ENCODE measurements around the gene DDX5. TPM values are rescaled to one million over a fixed set of nuclear protein-coding genes. Genes with fewer than 3 reads are reported as not detected.

DDX5 gene
- total RNA-seq, 1 experiment from 2014 or later, result 411 TPM

- DNase-seq (ENCODE audit: low read depth, low spot score), result no peak
- H3K36me3 ChIP-seq (ENCODE audit: control insufficient read depth, insufficient read depth, low read length), result no peaks in the 10 kb centered on the region
- TF ChIP-seq POLR2AphosphoS5 (IDR thresholded peaks at IDR 0.05; ENCODE audit: low read depth, low read length) (no peak), SIN3A (IDR thresholded peaks at IDR 0.05; ENCODE audit: borderline replicate concordance, insufficient read depth, low read depth, low read length) (no peak), TCF7L2 (IDR thresholded peaks at IDR 0.05; ENCODE audit: low read depth, low read length) (no peak)
- TF ChIP-seq, protein P1, sequence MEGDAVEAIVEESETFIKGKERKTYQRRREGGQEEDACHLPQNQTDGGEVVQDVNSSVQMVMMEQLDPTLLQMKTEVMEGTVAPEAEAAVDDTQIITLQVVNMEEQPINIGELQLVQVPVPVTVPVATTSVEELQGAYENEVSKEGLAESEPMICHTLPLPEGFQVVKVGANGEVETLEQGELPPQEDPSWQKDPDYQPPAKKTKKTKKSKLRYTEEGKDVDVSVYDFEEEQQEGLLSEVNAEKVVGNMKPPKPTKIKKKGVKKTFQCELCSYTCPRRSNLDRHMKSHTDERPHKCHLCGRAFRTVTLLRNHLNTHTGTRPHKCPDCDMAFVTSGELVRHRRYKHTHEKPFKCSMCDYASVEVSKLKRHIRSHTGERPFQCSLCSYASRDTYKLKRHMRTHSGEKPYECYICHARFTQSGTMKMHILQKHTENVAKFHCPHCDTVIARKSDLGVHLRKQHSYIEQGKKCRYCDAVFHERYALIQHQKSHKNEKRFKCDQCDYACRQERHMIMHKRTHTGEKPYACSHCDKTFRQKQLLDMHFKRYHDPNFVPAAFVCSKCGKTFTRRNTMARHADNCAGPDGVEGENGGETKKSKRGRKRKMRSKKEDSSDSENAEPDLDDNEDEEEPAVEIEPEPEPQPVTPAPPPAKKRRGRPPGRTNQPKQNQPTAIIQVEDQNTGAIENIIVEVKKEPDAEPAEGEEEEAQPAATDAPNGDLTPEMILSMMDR (IDR thresholded peaks at IDR 0.05), result no peak
- TF ChIP-seq, protein P2, sequence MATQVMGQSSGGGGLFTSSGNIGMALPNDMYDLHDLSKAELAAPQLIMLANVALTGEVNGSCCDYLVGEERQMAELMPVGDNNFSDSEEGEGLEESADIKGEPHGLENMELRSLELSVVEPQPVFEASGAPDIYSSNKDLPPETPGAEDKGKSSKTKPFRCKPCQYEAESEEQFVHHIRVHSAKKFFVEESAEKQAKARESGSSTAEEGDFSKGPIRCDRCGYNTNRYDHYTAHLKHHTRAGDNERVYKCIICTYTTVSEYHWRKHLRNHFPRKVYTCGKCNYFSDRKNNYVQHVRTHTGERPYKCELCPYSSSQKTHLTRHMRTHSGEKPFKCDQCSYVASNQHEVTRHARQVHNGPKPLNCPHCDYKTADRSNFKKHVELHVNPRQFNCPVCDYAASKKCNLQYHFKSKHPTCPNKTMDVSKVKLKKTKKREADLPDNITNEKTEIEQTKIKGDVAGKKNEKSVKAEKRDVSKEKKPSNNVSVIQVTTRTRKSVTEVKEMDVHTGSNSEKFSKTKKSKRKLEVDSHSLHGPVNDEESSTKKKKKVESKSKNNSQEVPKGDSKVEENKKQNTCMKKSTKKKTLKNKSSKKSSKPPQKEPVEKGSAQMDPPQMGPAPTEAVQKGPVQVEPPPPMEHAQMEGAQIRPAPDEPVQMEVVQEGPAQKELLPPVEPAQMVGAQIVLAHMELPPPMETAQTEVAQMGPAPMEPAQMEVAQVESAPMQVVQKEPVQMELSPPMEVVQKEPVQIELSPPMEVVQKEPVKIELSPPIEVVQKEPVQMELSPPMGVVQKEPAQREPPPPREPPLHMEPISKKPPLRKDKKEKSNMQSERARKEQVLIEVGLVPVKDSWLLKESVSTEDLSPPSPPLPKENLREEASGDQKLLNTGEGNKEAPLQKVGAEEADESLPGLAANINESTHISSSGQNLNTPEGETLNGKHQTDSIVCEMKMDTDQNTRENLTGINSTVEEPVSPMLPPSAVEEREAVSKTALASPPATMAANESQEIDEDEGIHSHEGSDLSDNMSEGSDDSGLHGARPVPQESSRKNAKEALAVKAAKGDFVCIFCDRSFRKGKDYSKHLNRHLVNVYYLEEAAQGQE (IDR thresholded peaks at IDR 0.05; ENCODE audit: insufficient read depth in 1 of 2, low read depth in 2 of 2, low read length in 1 of 2), result no peak
- in situ Hi-C loops (cut with HindIII; ENCODE audit: low pct_unique_long_range_greater_than_20kb, low sequenced_read_pairs), result no loop called here
- intact Hi-C loops (cut with micrococcal nuclease; ENCODE audit: unreplicated experiment), result no loop called here
- POLR2A ChIA-PET, result no interaction called here
- ATAC-seq, result no peak
- no peaks in the 10 kb centered on the region for H3K4me1 ChIP-seq (ENCODE audit: control insufficient read depth, insufficient read depth, low read length)
- no TSS peak for BruUV-seq (replicated peaks)
- no peaks in the 10 kb centered on the region for H3K27me3 ChIP-seq (ENCODE audit: control insufficient read depth, insufficient read depth, low read length)
- H3K27ac ChIP-seq (ENCODE audit: low read length), result no peak overlapping the region
- H3K9me3 ChIP-seq (ENCODE audit: control insufficient read depth, insufficient read depth, low read depth, low read length), result no peaks in the 10 kb centered on the region
- H3K4me3 ChIP-seq (ENCODE audit: low read depth in 2 of 2, low read length in 2 of 2), result no peak overlapping the region
- CTCF ChIA-PET, result no interaction called here
Observed at GRCh38 chr17:64455993-64456885, 49.9 kb downstream of the DDX5 start.

DNA sequence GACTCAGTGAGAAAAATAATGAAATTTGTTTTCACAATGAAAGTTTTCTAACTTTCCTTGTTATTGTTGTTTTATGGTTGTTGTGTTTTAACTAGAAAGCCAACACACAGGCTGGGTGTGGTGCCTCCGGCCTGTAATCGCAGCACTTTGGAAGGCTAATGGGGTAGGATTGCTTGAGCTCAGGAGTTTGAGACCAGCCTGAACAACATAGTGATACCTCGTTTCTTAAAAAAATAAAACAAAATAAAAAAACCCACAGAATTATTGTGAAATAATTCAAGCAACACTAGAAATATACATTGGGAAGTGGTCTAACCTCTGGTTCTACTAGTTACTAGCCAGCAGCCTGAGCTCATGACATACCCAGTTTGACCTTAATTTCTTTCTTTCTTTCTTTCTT is 56.5 kb downstream of the DDX5 start:
- TF ChIP-seq TCF7L2 (IDR thresholded peaks at IDR 0.05; ENCODE audit: low read depth, low read length) (no peak), POLR2AphosphoS5 (IDR thresholded peaks at IDR 0.05; ENCODE audit: low read depth, low read length) (no peak), SIN3A (IDR thresholded peaks at IDR 0.05; ENCODE audit: borderline replicate concordance, insufficient read depth, low read depth, low read length) (no peak)
- TF ChIP-seq, protein P2 (IDR thresholded peaks at IDR 0.05; ENCODE audit: insufficient read depth in 1 of 2, low read depth in 2 of 2, low read length in 1 of 2), result no peak
- TF ChIP-seq, protein P1 (IDR thresholded peaks at IDR 0.05), result no peak
- ATAC-seq (no peak), DNase-seq (ENCODE audit: low read depth, low spot score) (no peak)
- Histone ChIP-seq H3K27me3 (ENCODE audit: control insufficient read depth, insufficient read depth, low read length) (no peaks in the 10 kb centered on the region), H3K4me3 (ENCODE audit: low read depth in 2 of 2, low read length in 2 of 2) (no peak overlapping the region), H3K4me1 (ENCODE audit: control insufficient read depth, insufficient read depth, low read length) (no peaks in the 10 kb centered on the region), H3K27ac (ENCODE audit: low read length) (no peak overlapping the region), H3K9me3 (ENCODE audit: control insufficient read depth, insufficient read depth, low read depth, low read length) (no peaks in the 10 kb centered on the region), H3K36me3 (ENCODE audit: control insufficient read depth, insufficient read depth, low read length) (no peaks in the 10 kb centered on the region)
- ChIA-PET CTCF (no interaction called here), POLR2A (no interaction called here)
- intact Hi-C loops (cut with micrococcal nuclease; ENCODE audit: unreplicated experiment) (no loop called here), in situ Hi-C loops (cut with HindIII; ENCODE audit: low pct_unique_long_range_greater_than_20kb, low sequenced_read_pairs) (no loop called here)
- no TSS peak for BruUV-seq (replicated peaks)
